Activated B cell treated with CpG ODN at 0.5 μM for 24 hours (primary cell): ENCODE measurements around the gene PIK3C2G. TPM values are rescaled to one million over a fixed set of nuclear protein-coding genes. Genes with fewer than 3 reads are reported as not detected.

Experiments used
- ATAC-seq: fragments of 200-7000 bp; cut with Tn5 transposase; one replicate; pipeline ENCODE4 v1.10.0; 2021; ENCODE audit warnings: low read depth, mild to moderate bottlenecking, moderate library complexity
- CTCF ChIA-PET: fragments of 350-600 bp; sonication (Branson Sonifier 250); formaldehyde crosslinking; loops from one replicate; lab custom pipeline; 2021; ENCODE audit warnings: antibody characterized with exemption; lab: Charles Lee
- POLR2A ChIA-PET: fragments of 350-600 bp; sonication (Branson Sonifier 250); formaldehyde crosslinking; loops from one replicate; lab custom pipeline; 2021; ENCODE audit warnings: antibody characterized with exemption; lab: Charles Lee
- DNase-seq: peaks from one replicate; pipeline ENCODE4 v3.0.0; 2022
- H3K27ac Mint-ChIP-seq: one replicate; pipeline ENCODE4 v1.8.0; 2020; ENCODE audit warnings: mixed read lengths
- H3K27me3 Mint-ChIP-seq: one replicate; pipeline ENCODE4 v1.8.0; 2021; ENCODE audit warnings: mixed read lengths
- H3K36me3 Mint-ChIP-seq: one replicate; pipeline ENCODE4 v1.8.0; 2021; ENCODE audit warnings: low read depth, mixed read lengths
- H3K4me1 Mint-ChIP-seq: one replicate; pipeline ENCODE4 v1.8.0; 2021; ENCODE audit warnings: mixed read lengths
- H3K4me3 Mint-ChIP-seq: one replicate; pipeline ENCODE4 v1.8.0; 2020; ENCODE audit warnings: mild to moderate bottlenecking, mixed read lengths
- H3K9me3 Mint-ChIP-seq: one replicate; pipeline ENCODE4 v1.8.0; 2020; ENCODE audit warnings: mixed read lengths
- CTCF ChIP-seq: fragments of 200-600 bp; IDR thresholded peaks from one replicate; pipeline ENCODE4 v1.8.0; 2022; ENCODE audit warnings: antibody characterized with exemption, mild to moderate bottlenecking
- intact Hi-C: fragments of 100-400 bp; cut with micrococcal nuclease; formaldehyde crosslinking; loops from one replicate; pipeline ENCODE4 v1.15.1; 2024
- total RNA-seq: library from RNA; stranded (reverse); gene quantifications from 2 replicates; pipeline ENCODE4 v1.2.3, GENCODE V29; 2022

The PIK3C2G gene
- total RNA-seq, 1 donor from 2014 or later = not detected

GRCh38 chr12:18439541-18439940, 178.2 kb downstream of the PIK3C2G start:
- H3K4me3 Mint-ChIP-seq = no peak overlapping the region
- ChIA-PET CTCF (no interaction called here), POLR2A (no interaction called here)

GRCh38 chr12:18443768-18444437, 182.6 kb downstream of the PIK3C2G start:
- H3K27me3 Mint-ChIP-seq = no peaks in the 10 kb centered on the region
- ATAC-seq (no peak), DNase-seq (no peak)
- ChIA-PET CTCF (no interaction called here), POLR2A (no interaction called here)
- intact Hi-C loops = no loop called here
- H3K4me3 Mint-ChIP-seq = no peak overlapping the region
- TF ChIP-seq CTCF = no peak
- no peak overlapping the region for H3K27ac Mint-ChIP-seq
- H3K4me1 Mint-ChIP-seq = no peaks in the 10 kb centered on the region
- no peaks in the 10 kb centered on the region for H3K36me3 Mint-ChIP-seq
- H3K9me3 Mint-ChIP-seq = no peaks in the 10 kb centered on the region

More at GRCh38 chr12:18439541-18439940, 178.2 kb downstream of the PIK3C2G start:
- no peaks in the 10 kb centered on the region for H3K27me3 Mint-ChIP-seq
- peaks cover 4% of the 10 kb centered on the region for H3K9me3 Mint-ChIP-seq
- no peak for DNase-seq
- H3K4me1 Mint-ChIP-seq = no peaks in the 10 kb centered on the region
- ATAC-seq = no peak
- no peaks in the 10 kb centered on the region for H3K36me3 Mint-ChIP-seq
- no peak for TF ChIP-seq CTCF
- intact Hi-C loops = no loop called here
- no peak overlapping the region for H3K27ac Mint-ChIP-seq

- ATAC-seq (no peak), DNase-seq (no peak)
- intact Hi-C loops = no loop called here
- no peaks in the 10 kb centered on the region for H3K4me1 Mint-ChIP-seq
- peaks cover 3% of the 10 kb centered on the region for H3K9me3 Mint-ChIP-seq
- no peak for TF ChIP-seq CTCF
- H3K36me3 Mint-ChIP-seq = no peaks in the 10 kb centered on the region
- no peak overlapping the region for H3K27ac Mint-ChIP-seq
- no peak overlapping the region for H3K4me3 Mint-ChIP-seq
- ChIA-PET POLR2A (no interaction called here), CTCF (no interaction called here)
- no peaks in the 10 kb centered on the region for H3K27me3 Mint-ChIP-seq
Observed at GRCh38 chr12:18446061-18446644, 184.8 kb downstream of the PIK3C2G start.

GRCh38 chr12:18454330-18454729, 193.0 kb downstream of the PIK3C2G start:
- H3K36me3 Mint-ChIP-seq = no peaks in the 10 kb centered on the region
- H3K27me3 Mint-ChIP-seq = no peaks in the 10 kb centered on the region
- ATAC-seq = no peak
- ChIA-PET POLR2A (no interaction called here), CTCF (no interaction called here)
- TF ChIP-seq CTCF = no peak
- no peak overlapping the region for H3K27ac Mint-ChIP-seq
- intact Hi-C loops = no loop called here
- no peak overlapping the region for H3K4me3 Mint-ChIP-seq
- peaks cover 11% of the 10 kb centered on the region for H3K9me3 Mint-ChIP-seq
- no peak for DNase-seq
- H3K4me1 Mint-ChIP-seq = no peaks in the 10 kb centered on the region

- Mint-ChIP-seq H3K36me3 (no peaks in the 10 kb centered on the region), H3K9me3 (peaks cover 6% of the 10 kb centered on the region), H3K27me3 (no peaks in the 10 kb centered on the region), H3K27ac (no peak overlapping the region), H3K4me1 (no peaks in the 10 kb centered on the region), H3K4me3 (no peak overlapping the region)
- TF ChIP-seq CTCF = no peak
- ATAC-seq (no peak), DNase-seq (no peak)
- ChIA-PET CTCF (no interaction called here), POLR2A (no interaction called here)
- intact Hi-C loops = no loop called here
Observed at GRCh38 chr12:18456344-18456743, 195.0 kb downstream of the PIK3C2G start.
